Sigmoid colon (tissue), 7 donors: ENCODE data around the gene USP13. TPM values are rescaled to one million over a fixed set of nuclear protein-coding genes. Genes with fewer than 3 reads are reported as not detected.
"Not testable (repeated sequence)": the region's sequence is repeated elsewhere in the genome, so short reads cannot be mapped to it uniquely, and the experiment has no call there.

Experiments
- DNase-seq: peaks from one replicate; pipeline ENCODE4 v3.0.0-alpha.2; 2019
- H3K27ac ChIP-seq, 4 donors: fragments of 200-600 bp; sonication (generic); one replicate each; pipeline ENCODE4 v1.5.1; 2016 to 2019; ENCODE audit warnings: mild to moderate bottlenecking in 1 of 4
- H3K27me3 ChIP-seq, 3 donors: fragments of 200-600 bp; sonication (generic); one replicate each; pipeline ENCODE4 v1.5.1; 2019; ENCODE audit warnings: mild to moderate bottlenecking in 1 of 3
- H3K36me3 ChIP-seq, 4 donors: fragments of 200-600 bp; sonication (generic); one replicate each; pipeline ENCODE4 v1.5.1; 2016 to 2019
- H3K4me1 ChIP-seq, 4 donors: fragments of 200-600 bp; sonication (generic); one replicate each; pipeline ENCODE4 v1.5.1; 2017 to 2019
- H3K4me3 ChIP-seq, 4 donors: fragments of 200-600 bp; sonication (generic); one replicate each; pipeline ENCODE4 v1.5.1; 2017 to 2019; ENCODE audit warnings: mild to moderate bottlenecking in 2 of 4, moderate library complexity in 1 of 4
- H3K9me3 ChIP-seq, 4 donors: fragments of 200-600 bp in 3 of 4; sonication (generic) in 3 of 4; one replicate each; pipeline versions ENCODE4 v1.5.1 to v1.6.1; 2013 to 2019
- CTCF ChIP-seq, 4 experiments: fragments of 450-650 bp in 3 of 4; fragments of 200-600 bp in 1 of 4; IDR thresholded peaks; one replicate each; pipeline ENCODE4 v1.5.1; 2016 to 2019; ENCODE audit warnings: antibody characterized with exemption in 4 of 4, mild to moderate bottlenecking in 3 of 4, moderate library complexity in 2 of 4
- EP300 ChIP-seq, 4 donors: sonication (generic); formaldehyde crosslinking; IDR thresholded peaks; one replicate each; pipeline ENCODE4 v1.6.1; 2017; ENCODE audit warnings: antibody characterized with exemption in 4 of 4
- POLR2A ChIP-seq, 2 donors: fragments of 450-650 bp; IDR thresholded peaks; one replicate each; pipeline ENCODE4 v1.6.1; 2016; ENCODE audit warnings: antibody characterized with exemption in 2 of 2, mild to moderate bottlenecking in 2 of 2, moderate library complexity in 2 of 2
- POLR2AphosphoS5 ChIP-seq, 4 donors: sonication (generic); formaldehyde crosslinking; IDR thresholded peaks; one replicate each; pipeline ENCODE4 v1.6.1; 2017; ENCODE audit warnings: antibody characterized with exemption in 4 of 4
- WGBS, 2 donors: extraction: QIAGEN DNeasy Blood & Tissue Kit; methylation state at CpG; one replicate each; pipeline ENCODE4 v1.1.7; 2013; 5-methylcytosine and 5-hydroxymethylcytosine counted together
- intact Hi-C: fragments of 100-400 bp; cut with DNase I; formaldehyde crosslinking; loops from one replicate; pipeline ENCODE4 v1.15.1; 2023
- polyA plus RNA-seq, 3 donors: library from polyadenylated mRNA; stranded (reverse); fragments of 200-250 nt; gene quantifications; one replicate each; pipeline ENCODE4 v1.2.3, GENCODE V29; 2013
- total RNA-seq, 4 donors: library from RNA; depleted of rRNA; stranded (reverse); fragments of >200 nt; gene quantifications; one replicate each; pipeline ENCODE4 v1.1.0, GENCODE V29; 2016
- donor health status: healthy with polysubstance abuse.
- donor health status: Bipolar disorder and iron deficiency.
- donor health status: healthy.

USP13 gene
- total and polyA plus RNA-seq, 7 donors = 0.69 to 11.1 (median 7.2) TPM

GRCh38 chr3:179676081-179676480 lies 23.2 kb downstream of the USP13 start:
- WGBS, 2 donors = 97 to 98% methylated on average over 5 of the region's 5 CpGs
- Histone ChIP-seq H3K27me3 (no peaks in the 10 kb centered on the region), H3K4me3 (no peak overlapping the region), H3K27ac (no peak overlapping the region), H3K4me1 (peaks cover 0 to 8% (median 3%) of the 10 kb centered on the region in 4 donors), H3K9me3 (no peaks in the 10 kb centered on the region), H3K36me3 (no peaks in the 10 kb centered on the region)
- no peak for DNase-seq
- intact Hi-C loops = no loop called here
- no peak for TF ChIP-seq POLR2A (IDR thresholded peaks at IDR 0.05)
- no peak for TF ChIP-seq EP300 (IDR thresholded peaks at IDR 0.05)
- no peak for TF ChIP-seq POLR2AphosphoS5 (IDR thresholded peaks at IDR 0.05)
- no peak for TF ChIP-seq CTCF (IDR thresholded peaks at IDR 0.05)

- Histone ChIP-seq H3K4me1 (peaks cover 0 to 8% (median 3%) of the 10 kb centered on the region in 4 donors), H3K4me3 (no peak overlapping the region), H3K9me3 (no peaks in the 10 kb centered on the region), H3K27me3 (no peaks in the 10 kb centered on the region), H3K36me3 (no peaks in the 10 kb centered on the region), H3K27ac (no peak overlapping the region)
- TF ChIP-seq POLR2A (IDR thresholded peaks at IDR 0.05) = no peak
- TF ChIP-seq CTCF (IDR thresholded peaks at IDR 0.05) = no peak
- TF ChIP-seq POLR2AphosphoS5 (IDR thresholded peaks at IDR 0.05) = no peak
- TF ChIP-seq EP300 (IDR thresholded peaks at IDR 0.05) = no peak
- 86 to 94% methylated on average over 2 of the region's 2 CpGs for WGBS, 2 donors
- no peak for DNase-seq
- intact Hi-C loops = no loop called here
Observed at GRCh38 chr3:179677884-179678283, 25.0 kb downstream of the USP13 start.

GRCh38 chr3:179681492-179682263 lies 28.8 kb downstream of the USP13 start:
- Histone ChIP-seq H3K4me3 (no peak overlapping the region), H3K27me3 (no peaks in the 10 kb centered on the region), H3K9me3 (no peaks in the 10 kb centered on the region), H3K4me1 (peaks cover 0 to 8% (median 3%) of the 10 kb centered on the region in 4 donors), H3K36me3 (no peaks in the 10 kb centered on the region), H3K27ac (no peak overlapping the region)
- no peak for TF ChIP-seq CTCF (IDR thresholded peaks at IDR 0.05)
- no peak for TF ChIP-seq POLR2AphosphoS5 (IDR thresholded peaks at IDR 0.05)
- no peak for TF ChIP-seq EP300 (IDR thresholded peaks at IDR 0.05)
- TF ChIP-seq POLR2A (IDR thresholded peaks at IDR 0.05) = no peak
- DNase-seq = no peak
- intact Hi-C loops = no loop called here
- WGBS, 2 donors = 87 to 88% methylated on average over 21 of the region's 21 CpGs

- Histone ChIP-seq H3K4me1 (peaks cover 0 to 8% (median 3%) of the 10 kb centered on the region in 4 donors), H3K9me3 (no peaks in the 10 kb centered on the region), H3K27ac (no peak overlapping the region), H3K27me3 (no peaks in the 10 kb centered on the region), H3K4me3 (no peak overlapping the region), H3K36me3 (no peaks in the 10 kb centered on the region)
- WGBS, 2 donors = 34 to 60% methylated on average over 4 of the region's 4 CpGs
- intact Hi-C loops = no loop called here
- TF ChIP-seq CTCF (IDR thresholded peaks at IDR 0.05) (no peak), POLR2AphosphoS5 (IDR thresholded peaks at IDR 0.05) (no peak), POLR2A (IDR thresholded peaks at IDR 0.05) (no peak), EP300 (IDR thresholded peaks at IDR 0.05) (no peak)
- DNase-seq = no peak
Observed at GRCh38 chr3:179682426-179683080, 29.7 kb downstream of the USP13 start.

GRCh38 chr3:179683286-179683685 lies 30.4 kb downstream of the USP13 start:
- intact Hi-C loops, H3K27ac ChIP-seq, H3K9me3 ChIP-seq: not testable (repeated sequence)

More at GRCh38 chr3:179683286-179683685, 30.4 kb downstream of the USP13 start:
- not testable (repeated sequence) for H3K36me3 ChIP-seq, H3K4me3 ChIP-seq, DNase-seq, H3K4me1 ChIP-seq, H3K27me3 ChIP-seq
- 84 to 91% methylated on average over 5 of the region's 5 CpGs for WGBS, 2 donors
